ENCODE data around the gene CYP4F22.

DNA sequence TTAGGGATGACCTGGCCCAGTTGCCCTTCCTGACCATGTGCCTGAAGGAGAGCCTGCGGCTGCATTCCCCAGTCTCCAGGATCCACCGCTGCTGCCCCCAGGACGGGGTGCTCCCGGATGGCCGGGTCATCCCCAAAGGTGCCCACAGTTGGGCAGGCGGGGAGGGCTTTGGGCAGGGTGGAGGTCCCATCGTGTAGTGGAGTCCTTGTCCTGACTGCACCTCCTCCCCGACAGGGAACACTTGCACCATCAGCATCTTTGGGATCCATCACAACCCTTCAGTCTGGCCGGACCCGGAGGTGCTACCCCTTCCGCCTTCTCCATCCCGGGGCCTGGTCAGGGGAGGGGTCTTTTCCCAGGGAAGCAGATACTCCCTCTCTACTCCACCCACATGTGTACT is 75.0 kb downstream of the CYP4F22 start:
- TF ChIP-seq, protein P1, sequence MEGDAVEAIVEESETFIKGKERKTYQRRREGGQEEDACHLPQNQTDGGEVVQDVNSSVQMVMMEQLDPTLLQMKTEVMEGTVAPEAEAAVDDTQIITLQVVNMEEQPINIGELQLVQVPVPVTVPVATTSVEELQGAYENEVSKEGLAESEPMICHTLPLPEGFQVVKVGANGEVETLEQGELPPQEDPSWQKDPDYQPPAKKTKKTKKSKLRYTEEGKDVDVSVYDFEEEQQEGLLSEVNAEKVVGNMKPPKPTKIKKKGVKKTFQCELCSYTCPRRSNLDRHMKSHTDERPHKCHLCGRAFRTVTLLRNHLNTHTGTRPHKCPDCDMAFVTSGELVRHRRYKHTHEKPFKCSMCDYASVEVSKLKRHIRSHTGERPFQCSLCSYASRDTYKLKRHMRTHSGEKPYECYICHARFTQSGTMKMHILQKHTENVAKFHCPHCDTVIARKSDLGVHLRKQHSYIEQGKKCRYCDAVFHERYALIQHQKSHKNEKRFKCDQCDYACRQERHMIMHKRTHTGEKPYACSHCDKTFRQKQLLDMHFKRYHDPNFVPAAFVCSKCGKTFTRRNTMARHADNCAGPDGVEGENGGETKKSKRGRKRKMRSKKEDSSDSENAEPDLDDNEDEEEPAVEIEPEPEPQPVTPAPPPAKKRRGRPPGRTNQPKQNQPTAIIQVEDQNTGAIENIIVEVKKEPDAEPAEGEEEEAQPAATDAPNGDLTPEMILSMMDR (conservative IDR thresholded peaks at IDR 0.05; ENCODE audit: low read length): no peak
- no peak for TF ChIP-seq EZH2phosphoT487 (IDR thresholded peaks at IDR 0.05; ENCODE audit: borderline replicate concordance, low read depth, low read length)
